Activated naive CD4-positive, alpha-beta T cell (primary cell): ENCODE data around the gene APOH.

Experiments used
- DNase-seq, 4 experiments: peaks; one replicate each; lab custom pipeline; 2025; lab: John Stamatoyannopoulos, UW

Gene APOH

GRCh38 chr17:66191593-66192377 is 37.4 kb downstream of the APOH start, which contains the start of gene CEP112:
Gene CEP112 (minus strand): TSS chr17:66192133.
- DNase-seq = peak; percentile 36 to 82 (median 60)

- no peak for DNase-seq
These were observed 38.2 kb downstream of the APOH start for GRCh38 chr17:66190738-66191592.

- DNase-seq = no peak
These were observed 41.5 kb downstream of the APOH start for GRCh38 chr17:66187718-66188117.

GRCh38 chr17:66185862-66186261 is 43.4 kb downstream of the APOH start:
- DNase-seq = no peak

GRCh38 chr17:66184392-66184791 is 44.8 kb downstream of the APOH start:
- no peak for DNase-seq

GRCh38 chr17:66183529-66183928 is 45.7 kb downstream of the APOH start:
- DNase-seq = no peak

GRCh38 chr17:66178642-66179041 is 50.6 kb downstream of the APOH start:
- DNase-seq = no peak

GRCh38 chr17:66177048-66177447 is 52.2 kb downstream of the APOH start:
- no peak for DNase-seq

- DNase-seq = no peak
These were observed 53.3 kb downstream of the APOH start for GRCh38 chr17:66175892-66176291.

- no peak for DNase-seq
These were observed 56.5 kb downstream of the APOH start for GRCh38 chr17:66172691-66173223.

GRCh38 chr17:66172144-66172543 is 57.1 kb downstream of the APOH start:
- no peak for DNase-seq

GRCh38 chr17:66171692-66172091 is 57.5 kb downstream of the APOH start:
- no peak for DNase-seq

GRCh38 chr17:66171172-66171571 is 58.0 kb downstream of the APOH start:
- DNase-seq = no peak

GRCh38 chr17:66169839-66170238 is 59.4 kb downstream of the APOH start:
- no peak for DNase-seq

GRCh38 chr17:66167189-66167815 is 61.9 kb downstream of the APOH start:
- no peak for DNase-seq

- no peak for DNase-seq
These were observed 63.6 kb downstream of the APOH start for GRCh38 chr17:66165537-66166123.
